MCF 10A (cell line): ENCODE data around the gene CDC16. TPM values are rescaled to one million over a fixed set of nuclear protein-coding genes. Genes with fewer than 3 reads are reported as not detected.
"Not testable (repeated sequence)": the region's sequence is repeated elsewhere in the genome, so short reads cannot be mapped to it uniquely, and the experiment has no call there.

Source experiments
- BruUV-seq: library from RNA; stranded (reverse); fragments of 400-500 nt; replicated peaks from 2 replicates; lab custom pipeline; 2021; lab: Mats Ljungman, UMichigan
- CTCF ChIA-PET: fragments of 300-600 bp; sonication (Branson Sonifier 250); formaldehyde crosslinking; extraction: SDS; loops from one replicate; lab custom pipeline; 2021; ENCODE audit warnings: antibody characterized with exemption, inconsistent platforms; lab: Yijun Ruan, JAX
- POLR2A ChIA-PET: fragments of 300-600, 350-650 bp; sonication (Branson Sonifier 250); formaldehyde crosslinking; extraction: SDS; loops from one replicate; lab custom pipeline; 2020; ENCODE audit warnings: antibody characterized with exemption, inconsistent platforms; lab: Yijun Ruan, JAX
- DNase-seq: peaks from one replicate; pipeline ENCODE4 v3.0.0-alpha.2; 2018; ENCODE audit not compliant: unreplicated experiment
- H3K27ac Mint-ChIP-seq: one replicate; pipeline ENCODE4 v1.8.0; 2022; ENCODE audit warnings: mild to moderate bottlenecking, low read depth, mixed read lengths; ENCODE audit not compliant: unreplicated experiment
- H3K27me3 Mint-ChIP-seq: one replicate; pipeline ENCODE4 v1.8.0; 2022; ENCODE audit warnings: mixed read lengths; ENCODE audit not compliant: insufficient read depth, unreplicated experiment
- H3K36me3 Mint-ChIP-seq: one replicate; pipeline ENCODE4 v1.8.0; 2022; ENCODE audit warnings: mild to moderate bottlenecking, moderate library complexity, mixed read lengths; ENCODE audit not compliant: insufficient read depth, unreplicated experiment
- H3K4me1 Mint-ChIP-seq: one replicate; pipeline ENCODE4 v1.8.0; 2022; ENCODE audit warnings: mixed read lengths; ENCODE audit not compliant: insufficient read depth, unreplicated experiment
- H3K4me3 Mint-ChIP-seq: one replicate; pipeline ENCODE4 v1.8.0; 2022; ENCODE audit warnings: mild to moderate bottlenecking, moderate library complexity, mixed read lengths; ENCODE audit not compliant: unreplicated experiment
- H3K9me3 Mint-ChIP-seq: one replicate; pipeline ENCODE4 v1.8.0; 2022; ENCODE audit warnings: mixed read lengths; ENCODE audit not compliant: unreplicated experiment
- intact Hi-C: fragments of 100-400 bp; cut with micrococcal nuclease; formaldehyde crosslinking; loops from 2 replicates; pipeline ENCODE4 v1.14.1; 2022
- total RNA-seq: library from RNA; stranded (reverse); gene quantifications from 2 replicates; pipeline ENCODE4 v1.2.3, GENCODE V29; 2022
- TF ChIP-seq, protein P1 (sequence below): fragments of 200-600 bp; IDR thresholded peaks from one replicate; pipeline ENCODE4 v1.8.0; 2022; ENCODE audit warnings: antibody characterized with exemption, mild to moderate bottlenecking; ENCODE audit not compliant: unreplicated experiment

The CDC16 gene
- total RNA-seq, 1 experiment from 2014 or later = 72.4 TPM

DNA sequence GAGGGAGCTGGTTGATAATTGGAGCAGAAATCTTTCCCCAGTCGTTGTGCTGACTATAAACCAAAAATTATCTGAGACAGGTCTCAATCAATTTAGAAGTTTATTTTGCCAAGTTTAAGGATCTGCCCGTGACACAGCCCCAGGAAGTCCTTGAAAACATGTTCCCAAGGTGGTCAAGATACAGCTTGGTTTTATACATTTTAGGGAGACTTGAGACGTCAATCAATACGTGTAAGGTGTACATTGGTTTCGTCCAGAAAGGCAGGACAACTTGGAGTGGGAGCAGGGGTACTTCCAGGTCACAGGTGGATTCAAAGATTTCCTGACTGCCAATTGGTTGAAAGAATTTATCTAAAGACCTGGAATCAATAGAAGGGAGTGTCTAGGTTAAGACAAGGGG lies 38.1 kb upstream of the CDC16 start:
- no peak for DNase-seq
- no peaks in the 10 kb centered on the region for H3K9me3 Mint-ChIP-seq
- H3K27ac Mint-ChIP-seq = no peak overlapping the region
- POLR2A ChIA-PET = interaction anchor here (1.1 kb wide), 1 partner anchor 9 kb away, joined by 3 read pairs; no protein-coding TSS in a partner anchor
- H3K4me3 Mint-ChIP-seq = no peak overlapping the region
- H3K36me3 Mint-ChIP-seq = no peaks in the 10 kb centered on the region
- CTCF ChIA-PET = interaction anchor here (0.6 kb wide), 1 partner anchor 145 kb away, joined by 3 read pairs; no protein-coding TSS in a partner anchor
- TF ChIP-seq, protein P1, sequence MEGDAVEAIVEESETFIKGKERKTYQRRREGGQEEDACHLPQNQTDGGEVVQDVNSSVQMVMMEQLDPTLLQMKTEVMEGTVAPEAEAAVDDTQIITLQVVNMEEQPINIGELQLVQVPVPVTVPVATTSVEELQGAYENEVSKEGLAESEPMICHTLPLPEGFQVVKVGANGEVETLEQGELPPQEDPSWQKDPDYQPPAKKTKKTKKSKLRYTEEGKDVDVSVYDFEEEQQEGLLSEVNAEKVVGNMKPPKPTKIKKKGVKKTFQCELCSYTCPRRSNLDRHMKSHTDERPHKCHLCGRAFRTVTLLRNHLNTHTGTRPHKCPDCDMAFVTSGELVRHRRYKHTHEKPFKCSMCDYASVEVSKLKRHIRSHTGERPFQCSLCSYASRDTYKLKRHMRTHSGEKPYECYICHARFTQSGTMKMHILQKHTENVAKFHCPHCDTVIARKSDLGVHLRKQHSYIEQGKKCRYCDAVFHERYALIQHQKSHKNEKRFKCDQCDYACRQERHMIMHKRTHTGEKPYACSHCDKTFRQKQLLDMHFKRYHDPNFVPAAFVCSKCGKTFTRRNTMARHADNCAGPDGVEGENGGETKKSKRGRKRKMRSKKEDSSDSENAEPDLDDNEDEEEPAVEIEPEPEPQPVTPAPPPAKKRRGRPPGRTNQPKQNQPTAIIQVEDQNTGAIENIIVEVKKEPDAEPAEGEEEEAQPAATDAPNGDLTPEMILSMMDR = no peak
- BruUV-seq = no TSS peak
- intact Hi-C loops = no loop called here
- no peaks in the 10 kb centered on the region for H3K4me1 Mint-ChIP-seq
- no peaks in the 10 kb centered on the region for H3K27me3 Mint-ChIP-seq

DNA sequence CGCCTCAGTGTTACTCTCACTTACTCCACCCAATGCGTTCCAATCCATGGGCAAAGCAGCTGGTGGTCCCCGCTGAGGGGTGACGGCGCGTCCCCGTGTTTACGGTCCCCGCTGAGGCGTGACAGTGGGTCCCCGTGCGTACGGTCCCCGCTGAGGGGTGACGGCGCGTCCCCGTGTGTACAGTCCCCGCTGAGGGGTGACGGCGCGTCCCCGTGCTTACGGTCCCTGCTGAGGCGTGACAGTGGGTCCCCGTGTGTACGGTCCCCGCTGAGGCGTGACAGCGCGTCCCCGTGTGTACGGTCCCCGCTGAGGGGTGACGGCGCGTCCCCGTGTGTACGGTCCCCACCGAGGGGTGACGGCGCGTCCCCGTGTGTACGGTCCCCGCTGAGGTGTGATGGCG lies 36.1 kb upstream of the CDC16 start:
- CTCF ChIA-PET = no interaction called here
- POLR2A ChIA-PET = no interaction called here
- no TSS peak for BruUV-seq
- Mint-ChIP-seq H3K27ac (no peak overlapping the region), H3K4me1 (no peaks in the 10 kb centered on the region), H3K9me3 (no peaks in the 10 kb centered on the region), H3K36me3 (no peaks in the 10 kb centered on the region), H3K27me3 (no peaks in the 10 kb centered on the region), H3K4me3 (no peak overlapping the region)
- TF ChIP-seq, protein P1 = no peak
- no peak for DNase-seq
- intact Hi-C loops = no loop called here

DNA sequence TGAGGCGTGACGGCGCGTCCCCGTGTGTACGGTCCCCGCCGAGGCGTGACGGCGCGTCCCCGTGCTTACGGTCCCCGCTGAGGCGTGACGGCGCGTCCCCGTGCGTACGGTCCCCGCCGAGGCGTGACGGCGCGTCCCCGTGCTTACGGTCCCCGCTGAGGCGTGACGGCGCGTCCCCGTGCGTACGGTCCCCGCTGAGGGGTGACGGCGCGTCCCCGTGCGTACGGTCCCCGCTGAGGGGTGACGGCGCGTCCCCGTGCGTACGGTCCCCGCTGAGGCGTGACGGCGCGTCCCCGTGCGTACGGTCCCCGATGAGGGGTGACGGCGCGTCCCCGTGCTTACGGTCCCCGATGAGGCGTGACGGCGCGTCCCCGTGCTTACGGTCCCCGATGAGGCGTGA lies 35.2 kb upstream of the CDC16 start:
- CTCF ChIA-PET, H3K27me3 Mint-ChIP-seq, H3K27ac Mint-ChIP-seq, POLR2A ChIA-PET, H3K4me1 Mint-ChIP-seq, H3K4me3 Mint-ChIP-seq, DNase-seq, intact Hi-C loops, BruUV-seq, H3K9me3 Mint-ChIP-seq, H3K36me3 Mint-ChIP-seq: not testable (repeated sequence)

DNA sequence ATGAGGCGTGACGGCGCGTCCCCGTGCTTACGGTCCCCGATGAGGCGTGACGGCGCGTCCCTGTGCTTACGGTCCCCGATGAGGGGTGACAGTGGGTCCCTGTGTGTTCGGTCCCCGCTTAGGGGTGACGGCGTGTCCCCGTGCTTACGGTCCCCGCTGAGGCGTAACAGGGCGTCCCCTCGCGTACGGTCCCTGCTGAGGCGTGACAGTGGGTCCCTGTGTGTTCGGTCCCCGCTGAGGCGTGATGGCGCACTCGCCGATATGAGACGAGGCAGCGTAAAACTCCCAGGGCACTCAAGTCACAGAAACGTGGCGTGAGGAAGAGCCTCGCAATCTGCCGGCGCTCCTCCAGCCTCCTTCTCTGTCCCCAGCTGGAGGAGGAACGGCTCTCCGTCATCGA lies 34.7 kb upstream of the CDC16 start:
- Mint-ChIP-seq H3K4me1 (no peaks in the 10 kb centered on the region), H3K36me3 (no peaks in the 10 kb centered on the region), H3K27ac (no peak overlapping the region), H3K27me3 (no peaks in the 10 kb centered on the region), H3K4me3 (no peak overlapping the region), H3K9me3 (no peaks in the 10 kb centered on the region)
- intact Hi-C loops = no loop called here
- CTCF ChIA-PET = no interaction called here
- DNase-seq = no peak
- POLR2A ChIA-PET = no interaction called here
- no TSS peak for BruUV-seq
- TF ChIP-seq, protein P1 = no peak

DNA sequence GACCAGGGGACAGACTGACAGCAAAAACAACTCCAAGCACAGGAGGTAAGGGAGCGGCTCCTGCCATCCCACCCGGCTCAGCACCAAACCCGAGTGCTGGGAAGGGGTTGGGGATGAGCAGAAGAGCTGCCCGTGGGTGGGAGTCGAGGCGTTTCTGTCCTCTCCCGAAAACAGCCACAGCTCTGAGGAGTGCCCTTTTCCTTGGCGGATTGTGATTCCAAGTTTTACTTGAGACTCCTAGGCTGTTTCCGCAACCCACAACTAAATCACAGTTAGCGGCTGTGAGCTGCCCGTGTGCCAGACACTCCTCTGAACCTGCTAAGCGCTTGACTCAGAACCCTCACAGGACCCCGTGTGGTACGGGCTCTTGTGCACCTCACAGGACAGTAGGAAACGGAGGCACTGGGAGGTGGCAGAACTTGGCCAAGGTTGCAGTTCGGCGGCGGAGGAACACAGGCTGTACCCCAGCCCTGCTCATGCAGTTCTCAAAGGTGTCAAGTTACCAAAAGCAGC lies 34.2 kb upstream of the CDC16 start:
- no peaks in the 10 kb centered on the region for H3K27me3 Mint-ChIP-seq
- H3K9me3 Mint-ChIP-seq = no peaks in the 10 kb centered on the region
- TF ChIP-seq, protein P1 = no peak
- no TSS peak for BruUV-seq
- no peak for DNase-seq
- no peaks in the 10 kb centered on the region for H3K36me3 Mint-ChIP-seq
- no peaks in the 10 kb centered on the region for H3K4me1 Mint-ChIP-seq
- ChIA-PET POLR2A (no interaction called here), CTCF (no interaction called here)
- H3K4me3 Mint-ChIP-seq = no peak overlapping the region
- intact Hi-C loops = no loop called here
- no peak overlapping the region for H3K27ac Mint-ChIP-seq
